Esophagus squamous epithelium (tissue), 5 donors: ENCODE data around the gene CLDN24. TPM values are rescaled to one million over a fixed set of nuclear protein-coding genes. Genes with fewer than 3 reads are reported as not detected.

ENCODE experiments used
- DNase-seq: peaks from one replicate; lab custom pipeline; 2025; lab: John Stamatoyannopoulos, UW
- H3K27ac ChIP-seq, 4 donors: fragments of 200-600 bp; sonication (generic); one replicate each; pipeline ENCODE4 v1.5.1; 2016 to 2019; ENCODE audit warnings: mild to moderate bottlenecking in 1 of 4
- H3K27me3 ChIP-seq, 4 donors: fragments of 200-600 bp; sonication (generic); 1 replicate in 3 of 4; 2 replicates in 1 of 4; pipeline versions ENCODE4 v1.5.1 to v1.6.0; 2017 to 2021; ENCODE audit warnings: antibody characterized with exemption in 1 of 4
- H3K36me3 ChIP-seq, 3 donors: fragments of 200-600 bp; sonication (generic); one replicate each; pipeline ENCODE4 v1.5.1; 2016 to 2019
- H3K4me1 ChIP-seq, 3 donors: fragments of 200-600 bp; sonication (generic); one replicate each; pipeline ENCODE4 v1.5.1; 2017 to 2019
- H3K4me3 ChIP-seq, 4 donors: fragments of 200-600 bp; sonication (generic); 1 replicate in 3 of 4; 2 replicates in 1 of 4; pipeline ENCODE4 v1.5.1; 2016 to 2019; ENCODE audit warnings: mild to moderate bottlenecking in 2 of 4, moderate library complexity in 1 of 4
- H3K9me3 ChIP-seq, 3 donors: fragments of 200-600 bp; sonication (generic); one replicate each; pipeline ENCODE4 v1.5.1; 2016 to 2019
- POLR2A ChIP-seq, 4 donors: fragments of 450-650 bp; IDR thresholded peaks; one replicate each; pipeline ENCODE4 v1.6.1; 2017; ENCODE audit warnings: antibody characterized with exemption in 4 of 4, mild to moderate bottlenecking in 4 of 4, moderate library complexity in 3 of 4
- WGBS, 2 donors: methylation state at CpG; one replicate each; pipeline ENCODE4 v1.1.5; 2018; 5-methylcytosine and 5-hydroxymethylcytosine counted together
- intact Hi-C: fragments of 100-400 bp; cut with DNase I; formaldehyde crosslinking; loops from one replicate; pipeline ENCODE4 v1.15.0; 2022
- total RNA-seq, 4 donors: library from RNA; depleted of rRNA; stranded (reverse); fragments of >200 nt; gene quantifications; one replicate each; pipeline ENCODE4 v1.1.0, GENCODE V29; 2016
- TF ChIP-seq, protein P1 (sequence below), 6 experiments: fragments of 450-650 bp in 4 of 6; fragments of 200-600 bp in 2 of 6; sonication (generic) in 2 of 6; IDR thresholded peaks; one replicate each; pipeline ENCODE4 v1.5.1; 2016 to 2019; ENCODE audit warnings: antibody characterized with exemption in 6 of 6, mild to moderate bottlenecking in 4 of 6, moderate library complexity in 4 of 6
- donor health status: DM: yes; HTN: yes; CAD: no.

Gene CLDN24
- total RNA-seq, 4 donors from 2014 or later = not detected

DNA sequence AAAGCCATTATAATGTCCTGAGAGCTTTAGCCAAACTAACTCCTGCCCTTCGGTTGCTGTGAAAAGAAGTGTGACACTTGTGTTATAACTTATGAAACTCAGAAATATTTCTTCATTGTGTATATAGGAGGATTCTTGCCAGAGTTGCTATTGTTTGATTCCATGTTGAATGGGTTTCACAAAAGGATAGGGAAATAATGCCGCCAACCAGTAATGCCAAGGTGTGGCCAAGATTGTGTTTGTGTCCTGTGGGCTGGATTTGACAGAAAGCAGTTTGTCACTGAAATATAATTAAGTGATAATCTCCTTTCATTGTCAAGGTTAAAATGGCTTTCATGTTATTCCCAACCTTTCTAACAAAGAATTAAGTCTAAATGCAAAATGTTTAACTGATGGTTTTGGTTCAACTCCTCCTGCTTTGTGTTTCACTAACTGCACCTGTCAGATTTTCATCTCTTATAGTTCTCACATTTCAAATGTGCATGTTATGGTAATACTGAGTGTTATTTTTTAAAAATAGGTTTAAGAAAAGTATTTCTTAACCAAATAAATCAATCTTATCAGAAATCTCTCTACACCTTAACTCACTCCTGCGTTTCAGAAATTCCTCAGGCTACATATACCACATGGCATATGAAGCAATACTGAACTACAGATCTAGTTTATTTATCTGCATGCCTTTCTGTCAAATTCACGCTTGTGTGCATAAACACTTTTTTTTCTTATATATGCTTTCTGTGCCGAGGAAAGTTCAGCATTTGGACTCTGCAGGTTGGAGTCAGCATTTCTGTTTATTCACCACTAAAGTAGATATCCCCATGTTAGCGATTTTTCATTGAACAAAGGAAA lies 1.8 kb downstream of the CLDN24 start, which contains the start of gene CLDN22:
TSS of gene CLDN22 (minus strand) at position 66 of the 849 bp plus-strand sequence. CDS start at position 8, 58 bp downstream.
- Histone ChIP-seq H3K27ac (no peak within 1 kb of the TSS), H3K36me3 (peaks cover 0 to 9% (median 0%) of the 10 kb centered on the region in 3 donors), H3K27me3 (peaks cover 0 to 14% (median 0%) of the 10 kb centered on the region in 4 donors), H3K4me3 (no peak within 1 kb of the TSS), H3K9me3 (no peaks in the 10 kb centered on the region), H3K4me1 (peaks cover 0 to 5% (median 0%) of the 10 kb centered on the region in 3 donors)
- WGBS, 2 donors = 63 to 64% methylated on average over 6 of the region's 6 CpGs
- no peak for TF ChIP-seq POLR2A (IDR thresholded peaks at IDR 0.05)
- TF ChIP-seq, protein P1, sequence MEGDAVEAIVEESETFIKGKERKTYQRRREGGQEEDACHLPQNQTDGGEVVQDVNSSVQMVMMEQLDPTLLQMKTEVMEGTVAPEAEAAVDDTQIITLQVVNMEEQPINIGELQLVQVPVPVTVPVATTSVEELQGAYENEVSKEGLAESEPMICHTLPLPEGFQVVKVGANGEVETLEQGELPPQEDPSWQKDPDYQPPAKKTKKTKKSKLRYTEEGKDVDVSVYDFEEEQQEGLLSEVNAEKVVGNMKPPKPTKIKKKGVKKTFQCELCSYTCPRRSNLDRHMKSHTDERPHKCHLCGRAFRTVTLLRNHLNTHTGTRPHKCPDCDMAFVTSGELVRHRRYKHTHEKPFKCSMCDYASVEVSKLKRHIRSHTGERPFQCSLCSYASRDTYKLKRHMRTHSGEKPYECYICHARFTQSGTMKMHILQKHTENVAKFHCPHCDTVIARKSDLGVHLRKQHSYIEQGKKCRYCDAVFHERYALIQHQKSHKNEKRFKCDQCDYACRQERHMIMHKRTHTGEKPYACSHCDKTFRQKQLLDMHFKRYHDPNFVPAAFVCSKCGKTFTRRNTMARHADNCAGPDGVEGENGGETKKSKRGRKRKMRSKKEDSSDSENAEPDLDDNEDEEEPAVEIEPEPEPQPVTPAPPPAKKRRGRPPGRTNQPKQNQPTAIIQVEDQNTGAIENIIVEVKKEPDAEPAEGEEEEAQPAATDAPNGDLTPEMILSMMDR (IDR thresholded peaks at IDR 0.05) = no peak
- DNase-seq = no peak
- intact Hi-C loops = no loop called here

DNA sequence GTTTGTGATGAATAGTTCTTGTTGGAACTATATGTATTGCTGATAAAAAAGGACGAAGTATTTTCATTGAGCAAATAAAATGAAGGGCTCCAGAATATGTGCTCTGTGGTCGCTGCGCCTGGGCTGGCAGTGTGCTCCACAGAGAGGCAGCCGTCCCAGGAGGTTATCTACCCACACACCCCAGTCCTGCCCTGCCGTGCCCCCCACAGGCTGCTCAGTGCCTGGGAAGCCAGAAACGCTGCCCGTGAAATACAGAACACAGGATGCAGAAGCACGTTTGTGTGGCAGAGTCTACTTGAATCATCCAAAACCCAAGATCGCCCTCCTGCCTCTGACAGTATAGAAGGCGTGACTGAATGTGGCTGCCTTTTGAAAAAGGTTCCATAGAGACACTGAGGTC lies 3.6 kb downstream of the CLDN24 start:
- H3K9me3 ChIP-seq = no peaks in the 10 kb centered on the region
- no peak overlapping the region for H3K4me3 ChIP-seq
- H3K27me3 ChIP-seq = peaks cover 0 to 8% (median 0%) of the 10 kb centered on the region in 4 donors
- H3K27ac ChIP-seq = no peak overlapping the region
- peaks cover 0 to 26% (median 0%) of the 10 kb centered on the region in 3 donors for H3K36me3 ChIP-seq
- intact Hi-C loops = no loop called here
- TF ChIP-seq, protein P1 (IDR thresholded peaks at IDR 0.05) = no peak
- no peak for TF ChIP-seq POLR2A (IDR thresholded peaks at IDR 0.05)
- 84 to 85% methylated on average over 7 to 8 of the region's 10 CpGs for WGBS, 2 donors
- no peak for DNase-seq
- H3K4me1 ChIP-seq = peaks cover 0 to 5% (median 0%) of the 10 kb centered on the region in 3 donors

DNA sequence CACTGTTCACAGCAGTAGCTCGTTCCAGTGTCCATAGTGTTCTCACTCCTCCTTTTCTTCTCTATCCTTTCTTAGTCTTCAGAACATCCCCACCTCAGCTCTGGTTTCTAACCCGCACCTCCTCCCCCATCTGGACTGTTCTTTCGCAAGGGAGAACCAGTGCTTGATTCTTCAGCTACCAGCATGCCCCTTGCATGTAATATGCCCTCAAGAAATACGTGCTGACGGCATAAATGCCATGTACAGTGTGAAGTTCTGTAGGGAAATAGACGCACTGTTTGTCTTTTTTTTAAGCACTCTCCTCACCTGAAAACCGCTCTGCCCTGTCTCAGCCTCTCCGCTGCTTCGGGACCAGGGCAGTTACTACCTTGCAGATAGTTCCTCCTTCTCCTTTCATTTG lies 7.4 kb downstream of the CLDN24 start:
- Histone ChIP-seq H3K4me3 (no peak overlapping the region), H3K4me1 (no peaks in the 10 kb centered on the region), H3K36me3 (peaks cover 0 to 42% (median 0%) of the 10 kb centered on the region in 3 donors), H3K27ac (no peak overlapping the region), H3K27me3 (no peaks in the 10 kb centered on the region), H3K9me3 (no peaks in the 10 kb centered on the region)
- intact Hi-C loops = no loop called here
- DNase-seq = no peak
- 84 to 89% methylated on average over 9 of the region's 9 CpGs for WGBS, 2 donors
- TF ChIP-seq, protein P1 (IDR thresholded peaks at IDR 0.05) = no peak
- TF ChIP-seq POLR2A (IDR thresholded peaks at IDR 0.05) = no peak

DNA sequence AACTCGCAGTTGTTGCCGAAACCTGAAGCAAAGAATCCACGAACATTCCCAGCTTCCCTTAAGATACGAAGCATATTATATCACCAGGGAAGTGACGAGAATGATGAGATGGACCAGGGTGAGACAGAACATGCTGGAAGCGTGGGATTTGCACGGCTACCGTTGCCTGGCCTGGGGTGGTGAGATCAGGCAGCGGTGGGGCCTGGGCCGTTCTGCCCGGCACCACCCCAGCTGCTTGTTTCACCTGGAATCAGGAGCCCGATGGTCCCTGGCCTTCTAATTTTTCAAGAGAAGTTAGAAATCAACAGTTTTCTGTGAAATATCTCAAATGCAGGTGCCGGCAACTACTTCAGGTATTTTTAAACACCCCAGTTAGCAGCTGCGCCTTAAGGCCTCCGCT lies 7.9 kb downstream of the CLDN24 start:
- H3K27me3 ChIP-seq = no peaks in the 10 kb centered on the region
- no peak overlapping the region for H3K27ac ChIP-seq
- intact Hi-C loops = no loop called here
- TF ChIP-seq POLR2A (IDR thresholded peaks at IDR 0.05) = no peak
- TF ChIP-seq, protein P1 (IDR thresholded peaks at IDR 0.05) = no peak
- WGBS, 2 donors = 86 to 90% methylated on average over 14 to 15 of the region's 15 CpGs
- no peaks in the 10 kb centered on the region for H3K4me1 ChIP-seq
- H3K4me3 ChIP-seq = no peak overlapping the region
- DNase-seq = no peak
- H3K9me3 ChIP-seq = no peaks in the 10 kb centered on the region
- peaks cover 0 to 42% (median 0%) of the 10 kb centered on the region in 3 donors for H3K36me3 ChIP-seq

DNA sequence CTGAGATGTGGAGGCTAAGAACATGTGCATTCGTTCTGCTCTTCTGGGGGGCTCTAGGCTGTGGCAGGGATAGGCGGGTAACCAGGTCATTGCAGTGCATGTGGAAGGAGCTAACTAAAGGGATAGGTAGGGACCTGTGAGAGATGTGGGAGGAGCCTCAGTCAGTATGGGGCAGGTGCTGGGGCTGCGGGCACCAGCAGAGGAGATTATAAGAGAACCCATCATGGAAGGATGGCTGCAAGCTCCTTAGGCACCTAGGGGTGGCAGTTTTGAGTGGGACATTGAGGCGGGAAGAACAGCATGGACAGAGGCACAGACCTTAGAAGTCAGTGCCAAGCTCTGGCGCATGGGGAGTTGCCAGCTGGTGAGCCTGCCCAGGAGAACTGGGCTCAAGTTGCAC lies 9.4 kb downstream of the CLDN24 start:
- TF ChIP-seq, protein P1 (IDR thresholded peaks at IDR 0.05) = no peak
- TF ChIP-seq POLR2A (IDR thresholded peaks at IDR 0.05) = no peak
- intact Hi-C loops = no loop called here
- DNase-seq = no peak
- Histone ChIP-seq H3K27me3 (no peaks in the 10 kb centered on the region), H3K4me1 (no peaks in the 10 kb centered on the region), H3K27ac (no peak overlapping the region), H3K9me3 (no peaks in the 10 kb centered on the region), H3K36me3 (peaks cover 0 to 42% (median 0%) of the 10 kb centered on the region in 3 donors), H3K4me3 (no peak overlapping the region)
- 86 to 89% methylated on average over 4 to 5 of the region's 5 CpGs for WGBS, 2 donors
